ENCODE measurements around the gene FMN2.

Gene FMN2

DNA sequence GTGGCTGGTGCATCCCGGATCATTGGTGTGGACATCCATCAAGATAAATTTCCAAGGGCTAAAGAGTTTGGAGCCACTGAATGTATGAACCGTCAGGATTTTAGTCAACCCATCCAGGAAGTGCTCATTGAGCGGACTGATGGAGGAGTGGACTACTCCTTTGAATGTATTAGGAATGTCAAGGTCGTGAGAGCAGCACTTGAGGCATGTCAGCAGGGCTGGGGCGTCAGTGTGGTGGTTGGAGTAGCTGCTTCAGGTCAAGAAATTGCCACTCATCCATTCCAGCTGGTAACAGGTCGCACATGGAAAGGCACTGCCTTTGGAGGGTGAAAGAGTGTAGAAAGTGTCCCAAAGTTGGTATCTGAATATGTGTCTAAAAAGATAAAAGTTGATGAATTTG, 79.1 kb downstream of the FMN2 start:
- no peak for ATAC-seq
- TF ChIP-seq ISL1 (CRISPR knock-in tag; IDR thresholded peaks at IDR 0.05) = no peak
- TF ChIP-seq ESRRG (CRISPR knock-in tag; IDR thresholded peaks at IDR 0.05) = no peak

DNA sequence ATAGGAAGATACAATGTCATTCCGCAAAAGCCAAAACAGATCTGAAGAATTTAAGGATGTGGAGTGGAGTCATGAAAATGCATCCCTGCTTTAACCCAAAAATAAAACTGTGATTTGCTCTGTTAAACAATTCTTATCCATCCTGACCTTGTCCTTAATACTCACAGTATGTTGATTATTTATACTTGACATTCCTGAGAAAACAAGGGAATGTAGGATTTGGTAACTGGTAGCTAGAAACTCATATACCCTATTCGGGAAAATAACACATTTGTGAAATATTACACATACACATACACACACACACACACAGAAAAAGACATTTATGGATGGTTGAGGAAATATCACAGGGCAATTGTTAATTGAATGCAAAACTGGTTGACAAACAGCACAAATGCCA, 80.2 kb downstream of the FMN2 start:
- ATAC-seq = no peak
- TF ChIP-seq ZNF70 (CRISPR knock-in tag; IDR thresholded peaks at IDR 0.05) (no peak), ZFP3 (CRISPR knock-in tag; IDR thresholded peaks at IDR 0.05) (no peak), OSR1 (CRISPR knock-in tag; IDR thresholded peaks at IDR 0.05) (no peak), BACH2 (CRISPR knock-in tag; IDR thresholded peaks at IDR 0.05; ENCODE audit: borderline replicate concordance) (no peak), TOX (CRISPR knock-in tag; IDR thresholded peaks at IDR 0.05; ENCODE audit: borderline replicate concordance) (no peak), TCF4 (CRISPR knock-in tag; IDR thresholded peaks at IDR 0.05; ENCODE audit: borderline replicate concordance) (no peak), RARB (CRISPR knock-in tag; IDR thresholded peaks at IDR 0.05) (no peak), SNAI2 (CRISPR knock-in tag; IDR thresholded peaks at IDR 0.05) (no peak), ZC3H10 (CRISPR knock-in tag; IDR thresholded peaks at IDR 0.05) (no peak), ZFP30 (CRISPR knock-in tag; IDR thresholded peaks at IDR 0.05) (no peak), CSDC2 (CRISPR knock-in tag; IDR thresholded peaks at IDR 0.05) (no peak), ARNTL (CRISPR knock-in tag; IDR thresholded peaks at IDR 0.05; ENCODE audit: borderline replicate concordance, low read depth) (no peak), ESRRG (CRISPR knock-in tag; IDR thresholded peaks at IDR 0.05) (no peak), ZNF565 (CRISPR knock-in tag; conservative IDR thresholded peaks at IDR 0.05; ENCODE audit: low read depth) (no peak), ZNF8 (CRISPR knock-in tag; IDR thresholded peaks at IDR 0.05) (no peak), PPARA (CRISPR knock-in tag; IDR thresholded peaks at IDR 0.05; ENCODE audit: borderline replicate concordance) (no peak)
- TF ChIP-seq, protein P1, sequence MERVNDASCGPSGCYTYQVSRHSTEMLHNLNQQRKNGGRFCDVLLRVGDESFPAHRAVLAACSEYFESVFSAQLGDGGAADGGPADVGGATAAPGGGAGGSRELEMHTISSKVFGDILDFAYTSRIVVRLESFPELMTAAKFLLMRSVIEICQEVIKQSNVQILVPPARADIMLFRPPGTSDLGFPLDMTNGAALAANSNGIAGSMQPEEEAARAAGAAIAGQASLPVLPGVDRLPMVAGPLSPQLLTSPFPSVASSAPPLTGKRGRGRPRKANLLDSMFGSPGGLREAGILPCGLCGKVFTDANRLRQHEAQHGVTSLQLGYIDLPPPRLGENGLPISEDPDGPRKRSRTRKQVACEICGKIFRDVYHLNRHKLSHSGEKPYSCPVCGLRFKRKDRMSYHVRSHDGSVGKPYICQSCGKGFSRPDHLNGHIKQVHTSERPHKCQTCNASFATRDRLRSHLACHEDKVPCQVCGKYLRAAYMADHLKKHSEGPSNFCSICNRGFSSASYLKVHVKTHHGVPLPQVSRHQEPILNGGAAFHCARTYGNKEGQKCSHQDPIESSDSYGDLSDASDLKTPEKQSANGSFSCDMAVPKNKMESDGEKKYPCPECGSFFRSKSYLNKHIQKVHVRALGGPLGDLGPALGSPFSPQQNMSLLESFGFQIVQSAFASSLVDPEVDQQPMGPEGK (CRISPR knock-in tag; IDR thresholded peaks at IDR 0.05; ENCODE audit: borderline replicate concordance) = no peak
- TF ChIP-seq, protein P2, sequence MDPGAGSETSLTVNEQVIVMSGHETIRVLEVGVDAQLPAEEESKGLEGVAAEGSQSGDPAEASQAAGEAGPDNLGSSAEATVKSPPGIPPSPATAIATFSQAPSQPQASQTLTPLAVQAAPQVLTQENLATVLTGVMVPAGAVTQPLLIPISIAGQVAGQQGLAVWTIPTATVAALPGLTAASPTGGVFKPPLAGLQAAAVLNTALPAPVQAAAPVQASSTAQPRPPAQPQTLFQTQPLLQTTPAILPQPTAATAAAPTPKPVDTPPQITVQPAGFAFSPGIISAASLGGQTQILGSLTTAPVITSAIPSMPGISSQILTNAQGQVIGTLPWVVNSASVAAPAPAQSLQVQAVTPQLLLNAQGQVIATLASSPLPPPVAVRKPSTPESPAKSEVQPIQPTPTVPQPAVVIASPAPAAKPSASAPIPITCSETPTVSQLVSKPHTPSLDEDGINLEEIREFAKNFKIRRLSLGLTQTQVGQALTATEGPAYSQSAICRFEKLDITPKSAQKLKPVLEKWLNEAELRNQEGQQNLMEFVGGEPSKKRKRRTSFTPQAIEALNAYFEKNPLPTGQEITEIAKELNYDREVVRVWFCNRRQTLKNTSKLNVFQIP (CRISPR knock-in tag; IDR thresholded peaks at IDR 0.05; ENCODE audit: borderline replicate concordance, low read depth) = no peak

DNA sequence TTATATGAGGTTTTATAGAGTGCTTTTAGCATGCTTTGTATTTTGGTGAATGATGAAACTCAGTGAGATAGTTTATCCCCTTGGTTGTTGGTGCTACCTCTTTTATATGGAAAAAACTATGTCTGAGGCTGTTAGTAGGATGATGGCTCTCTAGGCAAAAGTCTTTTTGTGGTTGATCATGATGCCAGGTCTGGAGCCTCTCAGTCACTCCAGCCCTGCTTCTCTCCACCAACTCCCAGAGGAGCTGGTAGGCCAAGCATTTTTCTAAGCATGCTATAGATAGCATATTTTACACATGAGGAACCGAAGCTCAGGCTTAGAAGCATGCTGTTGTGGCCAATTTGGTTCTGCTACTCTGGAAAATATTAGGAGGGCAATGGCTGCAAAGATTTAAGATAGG, 82.2 kb downstream of the FMN2 start:
- ATAC-seq = no peak
- no peak for TF ChIP-seq PPARA (CRISPR knock-in tag; IDR thresholded peaks at IDR 0.05; ENCODE audit: borderline replicate concordance)
- TF ChIP-seq GLIS3 (CRISPR knock-in tag; IDR thresholded peaks at IDR 0.05) = no peak
- no peak for TF ChIP-seq TOX (CRISPR knock-in tag; IDR thresholded peaks at IDR 0.05; ENCODE audit: borderline replicate concordance)
- no peak for TF ChIP-seq ESRRG (CRISPR knock-in tag; IDR thresholded peaks at IDR 0.05)
- no peak for TF ChIP-seq ZC3H10 (CRISPR knock-in tag; IDR thresholded peaks at IDR 0.05)
- TF ChIP-seq, protein P2 (CRISPR knock-in tag; IDR thresholded peaks at IDR 0.05; ENCODE audit: borderline replicate concordance, low read depth) = no peak
- TF ChIP-seq, protein P3, sequence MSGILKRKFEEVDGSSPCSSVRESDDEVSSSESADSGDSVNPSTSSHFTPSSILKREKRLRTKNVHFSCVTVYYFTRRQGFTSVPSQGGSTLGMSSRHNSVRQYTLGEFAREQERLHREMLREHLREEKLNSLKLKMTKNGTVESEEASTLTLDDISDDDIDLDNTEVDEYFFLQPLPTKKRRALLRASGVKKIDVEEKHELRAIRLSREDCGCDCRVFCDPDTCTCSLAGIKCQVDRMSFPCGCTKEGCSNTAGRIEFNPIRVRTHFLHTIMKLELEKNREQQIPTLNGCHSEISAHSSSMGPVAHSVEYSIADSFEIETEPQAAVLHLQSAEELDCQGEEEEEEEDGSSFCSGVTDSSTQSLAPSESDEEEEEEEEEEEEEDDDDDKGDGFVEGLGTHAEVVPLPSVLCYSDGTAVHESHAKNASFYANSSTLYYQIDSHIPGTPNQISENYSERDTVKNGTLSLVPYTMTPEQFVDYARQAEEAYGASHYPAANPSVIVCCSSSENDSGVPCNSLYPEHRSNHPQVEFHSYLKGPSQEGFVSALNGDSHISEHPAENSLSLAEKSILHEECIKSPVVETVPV (CRISPR knock-in tag; IDR thresholded peaks at IDR 0.05) = no peak
- TF ChIP-seq SNAI2 (CRISPR knock-in tag; IDR thresholded peaks at IDR 0.05) = no peak
- TF ChIP-seq TCF4 (CRISPR knock-in tag; IDR thresholded peaks at IDR 0.05; ENCODE audit: borderline replicate concordance) = no peak
- TF ChIP-seq ARNTL (CRISPR knock-in tag; IDR thresholded peaks at IDR 0.05; ENCODE audit: borderline replicate concordance, low read depth) = no peak
- TF ChIP-seq ZFP3 (CRISPR knock-in tag; IDR thresholded peaks at IDR 0.05) = no peak
- no peak for TF ChIP-seq ZNF565 (CRISPR knock-in tag; conservative IDR thresholded peaks at IDR 0.05; ENCODE audit: low read depth)
- no peak for TF ChIP-seq CSDC2 (CRISPR knock-in tag; IDR thresholded peaks at IDR 0.05)
- TF ChIP-seq, protein P1 (CRISPR knock-in tag; IDR thresholded peaks at IDR 0.05; ENCODE audit: borderline replicate concordance) = no peak
- no peak for TF ChIP-seq ZNF8 (CRISPR knock-in tag; IDR thresholded peaks at IDR 0.05)
- TF ChIP-seq OSR1 (CRISPR knock-in tag; IDR thresholded peaks at IDR 0.05) = no peak
- TF ChIP-seq RARB (CRISPR knock-in tag; IDR thresholded peaks at IDR 0.05) = no peak
